GM21360 (cell line): ENCODE data around the gene RRAS.

Experiments
- ATAC-seq: cut with Tn5 transposase; IDR thresholded peaks from one replicate; pipeline ENCODE4 v1.9.1; 2021; ENCODE audit warnings: mild to moderate bottlenecking, moderate library complexity; ENCODE audit not compliant: unreplicated experiment

The RRAS gene

GRCh38 chr19:49640113-49640898 lies at the start of gene RRAS:
TSS of gene RRAS (minus strand) at chr19:49640143. CDS start at chr19:49640098, 45 bp downstream.
- peak; percentile 54 for ATAC-seq

- no peak for ATAC-seq
Measured at GRCh38 chr19:49689133-49690078, 49.5 kb upstream of the RRAS start, which contains the start of gene ADM5. TSS of gene ADM5 (plus strand) at chr19:49689594. CDS start at chr19:49689838, 244 bp downstream.

DNA sequence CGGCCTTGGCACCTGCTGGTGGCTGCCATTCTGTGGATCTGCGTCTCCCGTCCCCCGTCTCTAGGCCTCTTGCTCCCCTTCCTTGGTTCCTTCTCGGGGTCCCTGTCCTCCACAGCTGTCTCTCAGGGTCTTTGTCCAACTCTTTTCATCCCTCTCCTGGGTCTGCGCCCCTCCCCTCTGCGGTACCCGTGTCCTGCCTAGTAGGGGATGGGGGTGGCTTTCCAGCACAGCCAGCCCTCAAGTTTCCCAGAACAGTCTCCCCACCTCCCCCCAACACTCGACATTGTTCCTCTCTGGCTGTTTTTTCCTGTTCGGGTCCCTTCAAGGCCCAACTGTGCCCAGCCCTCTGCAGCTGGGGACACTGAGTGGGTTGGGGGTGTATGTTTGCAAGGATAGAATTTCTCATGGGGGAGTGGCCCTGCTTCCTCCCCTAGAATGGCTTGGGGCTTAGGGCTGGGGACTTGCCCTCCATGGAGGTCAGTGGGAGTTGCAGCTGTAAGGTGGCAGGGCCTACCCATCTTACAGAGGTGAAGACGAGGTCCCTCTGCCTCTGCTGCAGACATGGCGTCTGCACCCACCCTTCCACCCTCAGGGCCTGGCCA lies 48.7 kb upstream of the RRAS start:
- ATAC-seq = no peak

DNA sequence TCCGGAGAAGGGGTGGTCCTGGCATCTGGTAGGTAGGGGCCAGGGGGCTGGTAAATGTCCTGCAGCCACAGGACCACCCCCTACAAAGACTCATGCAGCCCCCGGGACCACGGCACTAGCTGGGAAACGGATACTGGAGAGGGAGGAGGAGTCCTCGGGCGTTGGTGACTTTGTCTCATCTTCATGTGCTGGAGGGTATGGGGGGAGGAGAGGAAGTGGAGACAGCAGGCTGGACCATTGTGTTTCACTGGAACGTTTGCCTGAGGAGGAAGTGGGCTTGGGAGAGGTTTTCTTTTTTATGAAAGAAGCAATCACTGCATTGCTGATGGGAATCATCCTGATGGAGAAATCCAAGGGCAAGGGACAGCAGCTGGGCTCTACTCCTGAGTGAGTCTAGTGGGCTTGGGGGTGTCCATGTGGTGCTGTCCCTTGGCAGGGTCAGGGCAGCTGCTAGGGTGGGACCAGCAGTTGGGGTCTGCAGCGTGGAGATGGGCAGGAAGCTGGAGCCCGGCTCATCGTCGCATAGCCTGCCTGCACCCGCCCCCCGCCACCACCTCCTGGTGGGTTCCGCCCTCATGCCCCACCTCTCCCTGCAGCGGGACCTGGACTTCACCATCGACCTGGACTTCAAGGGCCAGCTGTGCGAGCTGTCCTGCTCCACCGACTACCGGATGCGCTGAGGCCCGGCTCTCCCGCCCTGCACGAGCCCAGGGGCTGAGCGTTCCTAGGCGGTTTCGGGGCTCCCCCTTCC lies 47.8 kb upstream of the RRAS start:
- ATAC-seq = no peak

- ATAC-seq = no peak
Measured at GRCh38 chr19:49687150-49687549, 47.2 kb upstream of the RRAS start.

DNA sequence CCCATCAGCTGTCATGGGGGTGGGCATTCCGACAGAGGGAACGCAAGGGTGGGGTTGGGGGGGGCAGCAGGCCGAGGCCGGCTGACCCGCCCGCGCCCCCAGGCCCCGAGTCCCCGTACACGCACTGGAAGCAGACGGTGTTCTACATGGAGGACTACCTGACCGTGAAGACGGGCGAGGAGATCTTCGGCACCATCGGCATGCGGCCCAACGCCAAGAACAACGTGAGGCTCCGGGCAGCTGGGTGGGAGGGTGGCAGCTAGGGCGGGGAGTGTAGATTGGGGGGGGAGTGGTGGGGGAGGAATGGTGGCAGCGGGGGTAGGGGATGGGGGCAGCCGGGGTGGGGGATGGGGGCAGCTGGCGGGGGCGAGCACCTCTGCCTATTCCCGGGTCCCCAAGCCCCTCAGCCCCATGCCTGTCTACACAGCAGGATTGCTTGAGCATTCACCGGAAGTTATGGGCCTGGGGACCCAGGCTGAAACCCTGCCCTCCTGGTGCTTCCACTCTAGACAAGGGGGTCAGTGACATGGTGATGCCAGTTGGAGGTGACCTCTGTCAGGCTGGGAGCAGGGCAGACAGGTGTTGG lies 46.7 kb upstream of the RRAS start:
- ATAC-seq = no peak

DNA sequence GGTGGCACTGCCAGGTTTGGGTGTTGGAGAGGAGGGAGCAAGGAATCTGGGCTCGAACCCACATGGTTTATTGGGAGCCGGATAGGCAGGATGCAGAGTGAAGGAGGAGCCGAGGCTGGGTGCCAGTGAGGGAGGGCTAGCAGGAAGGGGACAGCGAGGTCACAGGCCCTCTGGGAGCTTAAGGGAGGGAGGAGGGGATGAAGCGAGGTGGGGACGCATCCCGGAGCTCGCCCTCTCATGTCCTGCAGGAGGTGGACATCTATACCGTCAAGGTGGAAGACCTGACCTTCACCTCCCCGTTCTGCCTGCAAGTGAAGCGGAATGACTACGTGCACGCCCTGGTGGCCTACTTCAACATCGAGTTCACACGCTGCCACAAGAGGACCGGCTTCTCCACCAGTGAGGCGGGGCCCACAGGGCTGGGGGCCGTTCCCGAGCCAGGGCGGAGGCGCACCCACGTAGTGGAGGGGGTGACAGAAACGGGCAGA lies 45.9 kb upstream of the RRAS start:
- ATAC-seq = no peak

DNA sequence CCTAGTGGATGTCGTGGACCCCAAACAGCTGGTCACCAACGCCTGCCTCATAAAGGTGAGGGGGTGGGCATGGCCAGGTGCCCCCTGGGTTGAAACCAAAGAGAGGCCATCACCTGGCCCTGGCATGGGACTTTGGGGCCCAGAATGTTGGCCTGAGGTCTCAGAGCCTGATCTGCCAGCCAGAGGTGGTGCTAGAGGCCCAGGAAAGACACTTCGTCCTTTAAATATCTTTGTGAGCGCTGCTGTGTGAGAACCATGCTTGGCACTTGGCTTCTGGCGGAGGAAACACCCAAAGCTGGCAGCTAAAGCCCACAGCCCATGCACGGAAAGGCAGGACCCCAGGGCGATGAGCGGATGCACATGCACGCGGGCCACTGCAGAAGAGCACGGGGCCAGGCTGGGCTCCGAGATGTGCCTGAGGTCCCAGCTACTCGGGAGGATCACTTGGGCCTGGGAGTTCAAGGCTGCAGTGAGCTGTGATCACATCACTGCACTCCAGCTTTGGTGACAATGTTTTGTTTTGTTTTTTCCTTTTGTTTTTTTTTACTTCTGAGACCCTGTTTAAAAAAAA lies 45.1 kb upstream of the RRAS start:
- ATAC-seq = no peak

GRCh38 chr19:49684251-49684982 lies 44.5 kb upstream of the RRAS start:
- ATAC-seq = no peak

- ATAC-seq = no peak
Measured at GRCh38 chr19:49683814-49684250, 43.9 kb upstream of the RRAS start.

DNA sequence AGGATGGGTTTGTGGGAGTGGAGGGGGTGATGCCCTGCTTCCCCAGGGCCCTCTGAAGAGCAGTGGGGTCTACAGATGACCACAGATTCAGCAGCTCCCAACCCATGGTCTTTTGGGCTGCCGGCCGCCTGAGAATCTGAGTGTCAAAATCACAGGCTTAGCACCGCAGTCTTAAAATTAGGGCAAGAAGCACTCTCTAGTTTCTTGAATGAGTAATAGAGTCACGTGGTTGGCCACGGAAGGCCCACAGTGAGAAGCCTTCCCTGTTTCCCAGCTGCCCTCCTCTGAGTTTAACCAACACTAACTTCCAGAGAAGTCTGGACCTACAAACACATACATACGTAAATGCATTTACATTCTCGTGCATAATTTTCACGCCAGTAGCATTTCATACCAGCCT lies 42.3 kb upstream of the RRAS start:
- ATAC-seq = no peak

- no peak for ATAC-seq
Measured at GRCh38 chr19:49681830-49682229, 41.9 kb upstream of the RRAS start.

DNA sequence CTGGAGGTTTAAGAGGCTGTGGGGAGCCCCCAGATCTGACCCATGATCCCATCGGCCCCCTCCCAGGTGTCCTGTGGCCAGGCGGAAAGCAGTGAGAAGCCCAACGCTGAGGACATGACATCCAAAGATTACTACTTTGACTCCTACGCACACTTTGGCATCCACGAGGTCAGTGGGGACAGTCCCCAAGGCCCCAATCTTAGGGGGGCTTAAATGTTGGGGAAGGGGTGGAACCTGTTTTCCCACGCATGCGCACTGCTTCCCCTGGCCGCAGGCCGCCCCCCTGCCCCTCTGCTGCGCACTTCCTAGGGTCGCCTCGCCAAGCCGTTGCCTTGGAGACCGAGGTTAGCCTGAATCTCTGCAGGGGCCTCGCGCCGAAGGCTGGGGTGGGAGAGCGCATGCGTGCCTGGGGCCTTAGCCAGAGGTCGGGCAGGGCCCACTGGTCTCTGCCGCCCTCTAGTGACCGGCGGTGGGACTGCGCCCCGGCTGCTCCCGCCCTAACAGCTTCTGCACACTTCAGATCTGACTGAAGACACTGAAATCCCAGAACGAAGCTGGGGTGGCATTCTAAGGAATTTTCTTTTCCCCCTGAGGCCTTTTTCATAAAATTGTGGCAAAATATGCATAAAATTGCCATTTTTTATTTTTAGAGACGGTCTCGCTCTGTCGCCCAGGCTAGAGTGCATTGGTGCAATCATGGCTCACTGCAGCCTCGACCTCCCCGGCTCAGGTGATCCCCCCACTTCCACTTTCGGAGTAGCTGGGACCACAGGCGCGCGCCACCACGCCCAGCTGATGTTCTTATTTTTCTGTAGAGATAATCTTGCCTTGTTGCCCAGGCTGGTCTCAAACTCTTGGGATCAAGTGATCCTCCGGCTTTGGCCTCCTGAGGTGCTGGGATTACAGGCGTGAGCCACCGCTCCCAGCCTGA lies 40.7 kb upstream of the RRAS start:
- no peak for ATAC-seq

DNA sequence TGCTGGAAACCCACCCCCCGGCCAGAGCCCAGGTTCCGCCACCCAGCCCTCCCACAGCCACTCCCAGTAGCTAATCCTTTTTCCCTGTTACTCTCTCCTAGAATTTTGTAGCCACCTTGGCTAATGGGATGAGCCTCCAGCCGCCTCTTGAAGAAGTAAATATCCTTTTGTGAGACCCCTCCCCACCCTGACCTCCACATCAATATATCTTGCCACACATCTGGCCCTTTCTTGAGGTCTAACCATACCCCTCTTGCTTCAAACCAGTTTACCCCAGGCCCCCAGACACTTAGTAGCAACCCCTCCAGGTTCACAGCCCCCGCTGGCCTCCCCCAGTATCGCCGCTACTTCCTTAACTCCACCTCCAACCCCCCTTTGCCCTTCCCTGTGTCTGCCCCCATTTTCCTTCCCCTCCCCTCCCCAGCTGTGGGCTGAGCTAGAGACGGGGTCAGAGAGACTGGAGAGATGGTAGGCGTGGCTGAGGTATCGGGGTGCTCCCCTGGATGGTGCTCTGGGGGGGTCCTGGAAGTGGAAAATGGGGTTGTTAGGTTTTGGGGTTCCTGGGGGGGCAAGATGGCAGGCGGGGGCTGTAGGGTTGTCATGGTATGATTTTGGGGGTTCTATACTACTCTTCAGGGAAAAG lies 39.9 kb upstream of the RRAS start:
- no peak for ATAC-seq

GRCh38 chr19:49678985-49679770 lies 39.2 kb upstream of the RRAS start:
- ATAC-seq = no peak

DNA sequence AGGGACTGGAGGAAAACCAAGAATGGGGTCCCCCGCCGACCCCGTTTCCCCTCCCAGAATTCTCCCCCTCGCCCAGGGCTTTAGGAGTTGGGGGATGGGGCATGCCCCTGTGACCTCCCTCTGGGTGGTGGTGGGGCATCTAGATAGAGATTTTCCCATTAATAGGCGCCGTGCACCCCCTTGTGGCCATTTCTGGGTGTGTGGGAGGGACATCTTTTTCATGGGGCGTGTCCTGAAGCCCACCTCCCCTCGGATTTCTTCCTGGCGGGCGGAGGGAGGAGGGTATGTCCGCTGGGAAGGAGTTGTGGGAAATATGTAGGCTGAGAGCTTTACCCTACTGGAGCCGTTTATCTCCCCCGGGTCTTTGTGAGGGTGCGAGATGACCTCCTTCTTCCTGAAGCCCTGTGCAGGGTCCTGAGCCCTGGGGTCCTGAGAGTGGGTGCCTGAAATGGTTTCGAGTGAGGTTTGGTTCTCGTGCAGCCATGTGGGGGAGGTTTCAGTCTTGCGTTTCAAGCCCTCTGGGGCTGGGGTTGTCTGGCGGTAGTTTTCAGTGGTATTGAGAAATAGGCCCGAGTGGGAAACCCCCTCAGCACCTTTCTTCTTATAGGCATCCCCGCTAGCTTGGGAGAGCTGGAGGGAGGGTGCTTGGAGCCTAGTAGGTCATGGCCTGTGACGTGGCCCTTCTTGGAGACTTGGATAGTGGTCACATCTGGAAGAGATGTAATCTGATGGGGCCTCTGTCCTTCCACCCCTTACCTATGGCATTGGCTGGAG lies 38.1 kb upstream of the RRAS start:
- ATAC-seq = no peak
